A673 (cell line): Measurements from ENCODE around the gene IL20RA. TPM values are rescaled to one million over a fixed set of nuclear protein-coding genes. Genes with fewer than 3 reads are reported as not detected.

ENCODE experiments used
- BruUV-seq: library from RNA; stranded (reverse); fragments of 400-500 nt; replicated peaks from 2 replicates; lab custom pipeline; 2021; lab: Mats Ljungman, UMichigan
- CTCF ChIA-PET: fragments of 300-600 bp; sonication (Branson Sonifier 250); formaldehyde crosslinking; loops from one replicate; lab custom pipeline; 2022; ENCODE audit warnings: antibody characterized with exemption; lab: Charles Lee
- POLR2A ChIA-PET: fragments of 300-600 bp; sonication (Branson Sonifier 250); formaldehyde crosslinking; loops from one replicate; lab custom pipeline; 2022; ENCODE audit warnings: antibody characterized with exemption; ENCODE audit not compliant: low non-redundant PET; lab: Charles Lee
- DNase-seq: peaks from one replicate; pipeline ENCODE4 v3.0.0-alpha.2; 2015; ENCODE audit warnings: low spot score
- H3K27ac ChIP-seq: fragments of 200-600 bp; sonication (generic); 2 replicates; pipeline ENCODE4 v1.5.1; 2016; ENCODE audit warnings: mixed run types, low read depth, mild to moderate bottlenecking, mixed read lengths, antibody characterized with exemption, low read length; ENCODE audit not compliant: poor library complexity, severe bottlenecking
- H3K27me3 ChIP-seq: fragments of 200-600 bp; sonication (generic); replicated peaks from 2 replicates; pipeline ENCODE4 v1.6.1; 2017; ENCODE audit warnings: mixed run types, low read depth, mild to moderate bottlenecking, mixed read lengths, antibody characterized with exemption, low read length; ENCODE audit not compliant: insufficient read depth, poor library complexity
- H3K36me3 ChIP-seq: fragments of 200-600 bp; sonication (generic); 2 replicates; pipeline ENCODE4 v1.6.1; 2016; ENCODE audit warnings: mixed run types, mild to moderate bottlenecking, mixed read lengths, antibody characterized with exemption, low read length; ENCODE audit not compliant: insufficient read depth, poor library complexity, severe bottlenecking
- H3K4me1 ChIP-seq: fragments of 200-600 bp; sonication (generic); 2 replicates; pipeline ENCODE4 v1.6.1; 2017; ENCODE audit warnings: mixed run types, mild to moderate bottlenecking, mixed read lengths, antibody characterized with exemption, low read length; ENCODE audit not compliant: insufficient read depth, poor library complexity, severe bottlenecking
- H3K4me3 ChIP-seq: fragments of 200-600 bp; sonication (generic); 2 replicates; pipeline ENCODE4 v1.5.1; 2016; ENCODE audit warnings: low read depth, mixed run types, mild to moderate bottlenecking, mixed read lengths, low read length; ENCODE audit not compliant: poor library complexity, severe bottlenecking
- H3K9me3 ChIP-seq: fragments of 200-600 bp; sonication (generic); 2 replicates; pipeline ENCODE4 v1.6.1; 2016; ENCODE audit warnings: mixed run types, low read depth, mild to moderate bottlenecking, mixed read lengths, antibody characterized with exemption, low read length; ENCODE audit not compliant: poor library complexity, severe bottlenecking
- EZH2 ChIP-seq: fragments of 200-600 bp; sonication (generic); IDR thresholded peaks from 2 replicates; pipeline ENCODE4 v1.6.1; 2017; ENCODE audit warnings: borderline replicate concordance, low read depth, mild to moderate bottlenecking, mixed read lengths, antibody characterized with exemption, low read length; ENCODE audit not compliant: poor library complexity, severe bottlenecking
- intact Hi-C: fragments of 100-400 bp; cut with micrococcal nuclease; formaldehyde crosslinking; loops from one replicate; pipeline ENCODE4 v1.10.0; 2022; ENCODE audit not compliant: unreplicated experiment
- total RNA-seq: library from RNA; stranded (reverse); gene quantifications from 2 replicates; pipeline ENCODE4 v1.2.3, GENCODE V29; 2021
- TF ChIP-seq, protein P1 (sequence below): fragments of 300-800, 200-600 bp; sonication (generic); conservative IDR thresholded peaks from 2 replicates; pipeline ENCODE4 v1.5.1; 2017; ENCODE audit warnings: low read depth, mild to moderate bottlenecking, antibody characterized with exemption, low read length, moderate library complexity, mixed read lengths

Gene IL20RA
- total RNA-seq, 1 experiment from 2014 or later = not detected

DNA sequence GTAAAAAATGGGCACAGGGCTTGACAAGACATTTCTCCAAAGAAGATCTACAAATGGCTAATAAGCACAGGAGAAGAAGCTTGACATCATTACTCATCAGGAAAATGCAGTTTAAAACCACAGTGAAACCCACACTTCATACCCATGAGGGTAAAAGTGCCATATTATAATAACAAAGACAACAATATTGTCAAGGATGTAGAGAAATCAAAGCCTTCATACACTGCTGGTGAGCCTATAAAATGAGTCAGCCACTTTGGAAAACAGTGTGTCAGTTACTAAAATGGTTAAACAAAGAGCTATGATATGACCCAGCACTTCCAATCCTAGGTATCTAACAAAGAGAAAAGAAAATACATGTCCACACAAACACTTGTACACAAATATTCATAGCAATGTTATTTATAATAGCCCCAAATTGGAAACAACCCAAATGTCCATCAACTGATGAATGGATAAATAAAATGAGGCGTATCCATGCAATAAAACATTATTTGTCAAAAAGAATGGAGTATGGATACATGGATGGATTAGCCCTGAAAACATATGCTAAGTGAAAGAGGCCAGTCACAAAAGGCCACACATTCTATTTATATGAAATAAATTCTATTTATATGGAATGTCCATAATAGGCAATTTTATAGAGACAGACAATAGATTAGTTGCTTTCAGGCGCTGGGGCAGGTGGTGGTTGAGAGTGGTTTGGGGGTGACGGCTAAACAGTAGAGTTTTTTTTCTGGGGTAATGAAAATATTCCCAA lies 11.5 kb upstream of the IL20RA start:
- BruUV-seq = no TSS peak
- CTCF ChIA-PET = no interaction called here
- Histone ChIP-seq H3K9me3 (no peaks in the 10 kb centered on the region), H3K27ac (no peak overlapping the region), H3K36me3 (no peaks in the 10 kb centered on the region), H3K27me3 (no peaks in the 10 kb centered on the region), H3K4me1 (no peaks in the 10 kb centered on the region), H3K4me3 (no peak overlapping the region)
- POLR2A ChIA-PET = no interaction called here
- no peak for DNase-seq
- intact Hi-C loops = no loop called here
- TF ChIP-seq, protein P1, sequence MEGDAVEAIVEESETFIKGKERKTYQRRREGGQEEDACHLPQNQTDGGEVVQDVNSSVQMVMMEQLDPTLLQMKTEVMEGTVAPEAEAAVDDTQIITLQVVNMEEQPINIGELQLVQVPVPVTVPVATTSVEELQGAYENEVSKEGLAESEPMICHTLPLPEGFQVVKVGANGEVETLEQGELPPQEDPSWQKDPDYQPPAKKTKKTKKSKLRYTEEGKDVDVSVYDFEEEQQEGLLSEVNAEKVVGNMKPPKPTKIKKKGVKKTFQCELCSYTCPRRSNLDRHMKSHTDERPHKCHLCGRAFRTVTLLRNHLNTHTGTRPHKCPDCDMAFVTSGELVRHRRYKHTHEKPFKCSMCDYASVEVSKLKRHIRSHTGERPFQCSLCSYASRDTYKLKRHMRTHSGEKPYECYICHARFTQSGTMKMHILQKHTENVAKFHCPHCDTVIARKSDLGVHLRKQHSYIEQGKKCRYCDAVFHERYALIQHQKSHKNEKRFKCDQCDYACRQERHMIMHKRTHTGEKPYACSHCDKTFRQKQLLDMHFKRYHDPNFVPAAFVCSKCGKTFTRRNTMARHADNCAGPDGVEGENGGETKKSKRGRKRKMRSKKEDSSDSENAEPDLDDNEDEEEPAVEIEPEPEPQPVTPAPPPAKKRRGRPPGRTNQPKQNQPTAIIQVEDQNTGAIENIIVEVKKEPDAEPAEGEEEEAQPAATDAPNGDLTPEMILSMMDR = no peak
- no peak for TF ChIP-seq EZH2

DNA sequence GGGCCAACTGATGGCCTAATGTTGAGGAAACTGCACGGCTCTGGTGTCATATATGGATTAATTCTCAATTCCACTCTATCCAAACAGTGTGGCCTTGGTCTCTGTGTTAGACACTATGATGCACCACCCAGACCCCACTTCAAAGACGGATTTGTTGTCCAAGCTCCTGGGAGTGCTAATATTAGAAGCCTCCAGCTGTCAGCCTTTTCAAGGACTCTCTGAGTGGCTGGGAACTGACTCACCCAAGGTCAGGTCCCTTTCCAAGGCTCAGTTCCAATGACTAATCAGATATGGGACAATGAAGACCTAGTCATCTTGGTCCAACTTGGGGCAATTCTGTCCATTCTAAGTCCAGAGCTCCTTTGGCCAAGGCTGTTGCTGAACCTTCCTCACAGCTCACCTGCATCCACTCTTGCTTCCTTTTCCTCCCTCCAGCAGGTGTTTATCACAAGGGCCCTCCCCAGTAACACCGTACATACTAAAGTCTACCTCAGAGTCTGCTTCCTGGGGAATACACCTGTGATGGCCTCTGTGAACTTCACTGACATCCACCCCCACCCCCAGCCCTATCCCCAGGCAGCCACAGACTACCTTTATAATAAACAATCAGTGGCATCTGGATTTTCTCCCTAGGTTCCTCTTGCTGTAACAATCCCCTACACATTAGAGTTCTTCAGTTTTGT lies 7.2 kb upstream of the IL20RA start:
- ChIA-PET CTCF (no interaction called here), POLR2A (no interaction called here)
- Histone ChIP-seq H3K27ac (no peak overlapping the region), H3K9me3 (no peaks in the 10 kb centered on the region), H3K4me1 (no peaks in the 10 kb centered on the region), H3K4me3 (no peak overlapping the region), H3K36me3 (no peaks in the 10 kb centered on the region), H3K27me3 (peaks cover 20% of the 10 kb centered on the region)
- intact Hi-C loops = no loop called here
- TF ChIP-seq, protein P1 = no peak
- no peak for TF ChIP-seq EZH2
- BruUV-seq = no TSS peak
- no peak for DNase-seq

DNA sequence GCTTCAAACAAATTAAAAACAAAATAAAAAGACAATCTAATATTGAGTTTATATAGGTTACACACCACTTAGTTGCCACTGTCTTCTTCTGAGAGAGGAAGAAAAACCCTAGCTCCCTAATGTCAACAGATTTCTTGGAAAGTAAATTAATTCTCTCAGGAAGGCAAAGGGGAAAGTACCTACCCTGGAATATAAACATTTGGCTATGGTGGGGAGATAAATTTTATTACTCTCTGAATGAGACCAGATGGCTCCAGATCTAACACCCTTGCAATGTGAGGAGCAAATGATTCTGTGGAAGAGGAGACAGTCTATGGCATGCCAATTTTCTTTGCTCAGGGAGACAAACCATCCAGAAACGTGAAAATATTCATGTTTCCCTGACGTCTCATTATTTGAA lies 4.3 kb upstream of the IL20RA start:
- no peak for TF ChIP-seq EZH2
- TF ChIP-seq, protein P1 = no peak
- Histone ChIP-seq H3K9me3 (no peaks in the 10 kb centered on the region), H3K27ac (no peak overlapping the region), H3K4me1 (no peaks in the 10 kb centered on the region), H3K27me3 (peaks cover 32% of the 10 kb centered on the region), H3K36me3 (no peaks in the 10 kb centered on the region), H3K4me3 (no peak overlapping the region)
- no TSS peak for BruUV-seq
- intact Hi-C loops = no loop called here
- ChIA-PET POLR2A (no interaction called here), CTCF (no interaction called here)
- DNase-seq = no peak
